ENCODE results near the gene OR2B2. TPM values are rescaled to one million over a fixed set of nuclear protein-coding genes. Genes with fewer than 3 reads are reported as not detected.

Gene OR2B2
- not detected in 5 replicates for total RNA-seq (2022; extraction: Qiagen RNA extraction)

GRCh38 chr6:27911956-27912446 lies at the start of gene OR2B2:
Gene OR2B2, minus strand, starts transcription at chr6:27912396. Its CDS starts 77 bp downstream, at chr6:27912319.

GRCh38 chr6:27956941-27957340 lies 44.7 kb upstream of the OR2B2 start, which contains the start of gene OR2B6:
Gene OR2B6, plus strand, starts transcription at chr6:27957241. Its CDS starts 0 bp downstream, at chr6:27957241.

Other genes with a start within 250 kb of the OR2B2 start
- 0.14 TPM in 1 of 5 replicates, not detected in the others for gene OR2B6, start 44.8 kb upstream of the OR2B2 start, total RNA-seq (2022; extraction: Qiagen RNA extraction)
- gene ZNF165, start 168.2 kb upstream of the OR2B2 start, total RNA-seq (2022; extraction: Qiagen RNA extraction) = 0.73 to 0.88 TPM (median 0.81 TPM) in 5 replicates
- 3.7 to 4.3 TPM (median 4.0 TPM) in 5 replicates for gene ZSCAN16, start 212.2 kb upstream of the OR2B2 start, total RNA-seq (2022; extraction: Qiagen RNA extraction)
- gene ZKSCAN8, start 229.5 kb upstream of the OR2B2 start, total RNA-seq (2022; extraction: Qiagen RNA extraction) = 3.2 to 6.5 TPM (median 5.2 TPM) in 5 replicates

All from A549 treated with dexamethasone at 1 μM for 4 hours (cell line).